GM18870 (cell line): ENCODE results near the gene BMP8A.
"Not testable (repeated sequence)": the region's sequence is repeated elsewhere in the genome, so short reads cannot be mapped to it uniquely, and the experiment has no call there.

ENCODE experiments used
- ATAC-seq: cut with Tn5 transposase; IDR thresholded peaks from one replicate; pipeline ENCODE4 v1.9.1; 2021; ENCODE audit warnings: moderate library complexity; ENCODE audit not compliant: unreplicated experiment

The BMP8A gene

DNA sequence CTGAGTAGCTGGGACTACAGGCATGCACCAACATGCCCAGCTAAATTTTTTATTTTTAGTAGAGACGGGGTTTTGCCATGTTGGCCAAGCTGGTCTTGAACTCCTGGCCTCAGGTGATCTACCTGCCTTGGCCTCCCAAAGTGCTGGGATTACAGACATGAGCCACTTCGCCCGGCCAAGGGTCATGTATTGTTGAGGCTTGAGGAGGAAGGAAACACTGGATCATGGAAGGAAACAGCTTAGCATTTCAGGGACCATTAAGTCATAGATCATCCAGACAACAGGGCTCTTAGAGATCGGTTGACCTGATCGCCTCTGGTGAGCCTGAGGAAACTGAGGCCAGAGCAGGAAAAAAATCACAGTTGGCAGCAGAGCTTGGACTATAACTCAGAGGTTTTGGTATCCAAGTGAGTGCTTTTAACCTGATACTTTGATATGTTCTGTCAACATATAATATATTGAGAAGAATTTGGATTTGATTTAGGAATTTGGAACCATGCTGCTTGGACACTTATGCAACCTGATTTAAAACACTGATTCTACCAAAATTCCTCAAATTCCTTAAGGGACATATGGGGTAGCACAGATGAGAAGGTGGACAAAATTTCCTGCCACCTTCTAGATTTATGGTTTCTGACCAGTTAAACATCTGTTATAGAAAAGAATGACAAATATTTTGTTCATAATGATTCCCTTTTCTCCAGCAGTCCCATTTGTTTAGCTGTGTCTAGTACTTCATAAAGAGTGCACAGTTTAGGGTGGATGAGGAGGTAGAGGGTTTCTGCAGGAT is 13.1 kb upstream of the BMP8A start:
- ATAC-seq: no peak

DNA sequence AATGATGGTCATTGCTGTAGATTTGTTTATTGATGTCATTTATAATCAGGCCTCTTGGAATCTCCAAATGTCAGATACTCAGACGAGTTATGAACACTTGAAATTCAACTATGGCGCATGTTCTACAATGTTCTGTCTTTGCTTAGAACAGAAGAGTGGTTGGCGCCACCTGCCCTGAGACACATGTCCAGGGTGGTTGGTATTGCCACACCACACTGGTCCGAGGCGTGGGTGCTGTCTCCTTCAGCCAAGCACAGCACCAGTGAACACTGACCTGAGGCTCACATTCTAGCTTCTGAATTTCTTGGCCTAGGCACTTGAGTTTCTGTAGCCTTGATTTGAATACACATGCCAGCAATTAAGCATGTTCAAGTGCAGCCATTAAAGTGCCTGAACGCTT is 10.1 kb upstream of the BMP8A start:
- no peak for ATAC-seq

DNA sequence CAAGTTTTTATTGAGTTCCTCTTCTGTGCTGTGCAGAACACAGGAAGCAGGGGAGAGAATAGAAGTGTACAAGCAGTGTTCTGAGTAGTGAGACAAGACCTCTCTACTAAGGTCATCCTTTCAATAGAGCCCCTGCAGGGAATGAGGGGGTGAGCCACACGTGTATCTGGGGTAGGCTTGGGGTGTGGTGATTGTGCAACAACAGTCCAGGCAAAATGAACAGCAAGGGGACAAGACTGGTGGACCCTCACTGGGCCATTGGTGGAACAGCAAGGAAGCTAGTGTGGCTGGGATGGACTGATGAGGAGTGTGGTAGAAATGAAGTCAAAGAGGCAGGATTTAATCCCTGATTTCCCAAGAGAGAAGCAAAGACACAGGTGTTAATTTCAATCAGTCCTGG is 8.2 kb upstream of the BMP8A start:
- ATAC-seq: no peak

DNA sequence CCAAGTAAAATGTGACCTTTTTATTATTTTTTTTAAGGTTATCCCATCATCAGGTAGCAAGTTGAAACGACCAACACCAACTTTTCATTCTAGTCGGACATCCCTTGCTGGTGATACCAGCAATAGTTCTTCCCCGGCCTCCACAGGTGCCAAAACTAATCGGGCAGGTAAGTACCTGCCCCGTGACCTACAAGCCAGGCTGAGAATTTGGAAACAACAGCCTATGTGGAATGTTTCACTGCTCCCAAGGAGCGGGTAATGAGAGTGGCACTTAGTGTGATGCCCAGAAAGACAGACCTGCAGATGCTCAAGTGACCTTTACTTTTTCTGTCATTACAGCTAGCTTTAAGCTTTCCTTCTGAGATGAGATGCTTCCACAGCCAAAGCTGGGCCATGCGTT is 6.9 kb upstream of the BMP8A start:
- no peak for ATAC-seq

DNA sequence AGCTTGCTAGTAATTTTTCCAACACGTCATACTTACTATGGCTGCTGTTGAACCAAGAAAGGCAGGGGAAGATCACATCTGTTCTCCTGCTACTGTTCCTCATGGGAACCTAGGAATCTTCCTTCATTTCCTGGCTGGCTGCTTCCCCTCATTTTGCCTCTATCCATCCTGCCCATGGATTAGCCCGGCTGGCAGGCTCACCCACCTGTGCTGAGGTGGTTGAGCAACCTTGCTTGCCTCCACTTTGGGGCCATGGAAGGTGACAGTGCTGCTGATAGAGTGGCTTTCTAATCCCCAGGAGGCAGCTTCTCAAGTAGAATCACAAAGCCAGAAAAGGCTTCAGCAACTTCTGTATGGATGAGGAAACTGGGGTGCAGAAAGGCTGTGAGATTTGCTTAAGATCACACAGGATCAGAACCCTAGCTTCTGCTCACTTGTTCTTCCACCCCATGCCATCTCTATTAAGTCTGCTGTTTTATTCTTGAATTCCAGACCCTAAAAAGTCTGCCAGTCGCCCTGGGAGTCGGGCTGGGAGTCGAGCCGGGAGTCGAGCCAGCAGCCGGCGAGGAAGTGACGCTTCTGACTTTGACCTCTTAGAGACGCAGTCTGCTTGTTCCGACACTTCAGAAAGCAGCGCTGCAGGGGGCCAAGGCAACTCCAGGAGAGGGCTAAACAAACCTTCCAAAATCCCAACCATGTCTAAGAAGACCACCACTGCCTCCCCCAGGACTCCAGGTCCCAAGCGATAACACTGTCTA is 6.2 kb upstream of the BMP8A start:
- ATAC-seq: no peak

DNA sequence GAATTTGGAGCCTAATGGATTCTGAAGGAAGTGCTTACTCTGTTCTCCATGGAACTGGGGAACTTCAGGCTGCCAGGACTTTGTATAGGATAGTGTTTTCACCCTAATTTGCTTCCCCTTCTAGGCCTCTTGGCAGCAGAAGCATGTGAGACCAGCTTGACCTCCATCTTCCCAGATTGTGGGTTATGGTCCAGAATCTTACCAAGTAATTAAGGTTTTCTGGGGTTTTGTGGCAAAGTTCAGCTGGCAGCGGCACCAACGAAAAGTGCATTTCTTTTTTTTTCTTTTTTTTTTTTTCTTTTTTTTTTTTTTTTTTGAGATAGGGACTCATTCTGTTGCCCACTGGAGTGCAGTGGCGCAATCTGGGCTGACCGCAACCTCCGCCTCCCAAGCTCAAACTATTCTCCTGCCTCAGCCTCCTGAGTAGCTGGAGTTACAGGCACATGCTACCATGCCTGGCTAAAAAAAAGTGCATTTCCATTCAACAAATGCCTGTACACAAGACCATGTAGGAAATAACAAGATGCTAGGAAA is 3.4 kb upstream of the BMP8A start:
- no peak for ATAC-seq

DNA sequence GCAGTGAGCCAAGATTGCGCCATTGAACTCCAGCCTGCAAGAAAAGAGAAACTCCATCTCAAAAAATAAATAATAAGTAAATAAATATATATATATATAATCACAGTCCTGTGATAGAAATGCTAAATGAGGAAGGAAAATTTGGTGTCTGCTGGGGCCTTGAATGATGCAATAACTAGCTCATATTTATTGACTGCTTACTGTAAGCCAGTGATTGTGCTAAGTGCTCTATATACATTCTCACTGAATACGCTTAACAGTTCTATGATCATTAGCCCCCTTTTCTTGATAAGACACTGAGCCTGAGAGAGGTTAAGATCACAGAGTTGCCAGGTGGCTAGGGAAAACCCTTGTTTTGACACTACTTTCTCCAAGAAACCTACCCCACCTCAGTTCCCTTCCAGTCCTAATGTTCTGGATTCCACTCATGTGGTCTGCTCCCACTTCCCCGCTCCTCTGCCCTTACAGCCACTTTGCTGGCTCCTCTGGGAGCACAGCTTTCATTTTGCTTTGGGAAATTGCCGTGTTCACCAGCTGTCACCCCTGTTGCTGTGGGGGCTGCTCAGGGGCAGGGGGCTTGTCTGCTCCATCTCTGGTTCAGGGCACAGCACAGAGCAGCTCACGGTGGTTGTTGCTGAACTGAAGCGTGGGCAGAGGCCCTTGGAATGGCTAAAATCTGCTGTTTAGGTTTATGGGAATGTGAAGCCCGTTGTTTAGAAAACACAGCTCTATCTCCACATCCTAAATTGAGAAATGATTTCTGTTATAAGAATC is 2.5 kb upstream of the BMP8A start:
- ATAC-seq: no peak

DNA sequence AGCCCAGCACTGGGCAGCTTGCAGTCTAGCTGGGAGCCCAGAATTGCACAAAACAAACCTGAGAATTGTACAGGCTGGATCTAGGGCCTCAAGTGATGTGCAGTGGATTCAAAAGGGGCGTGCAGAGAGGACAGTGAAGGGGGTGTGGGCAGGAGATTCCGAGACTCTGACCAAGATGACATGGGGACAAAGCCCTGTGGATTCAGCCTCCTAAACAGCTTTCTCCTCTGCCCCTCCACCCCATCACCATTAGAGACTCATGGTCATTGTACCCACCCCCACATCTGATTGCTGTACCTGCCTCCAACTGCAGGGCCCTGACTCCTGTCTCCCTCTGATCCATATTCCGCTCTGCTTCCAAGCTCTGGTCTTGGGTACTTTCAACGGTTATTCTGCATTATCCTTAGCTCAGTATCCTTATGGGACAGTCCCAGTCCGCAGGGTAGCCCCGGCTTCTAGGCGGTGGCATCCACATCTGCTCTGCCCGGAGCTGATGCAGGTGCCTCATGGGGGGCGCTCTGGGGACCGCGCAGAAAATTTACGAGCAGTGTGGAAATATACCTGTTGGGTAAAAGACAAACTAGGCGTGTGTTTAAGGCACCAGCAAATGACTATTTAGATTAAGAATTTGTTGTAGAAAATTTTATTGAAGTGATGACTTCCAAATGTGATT is 1.7 kb upstream of the BMP8A start:
- ATAC-seq: no peak

DNA sequence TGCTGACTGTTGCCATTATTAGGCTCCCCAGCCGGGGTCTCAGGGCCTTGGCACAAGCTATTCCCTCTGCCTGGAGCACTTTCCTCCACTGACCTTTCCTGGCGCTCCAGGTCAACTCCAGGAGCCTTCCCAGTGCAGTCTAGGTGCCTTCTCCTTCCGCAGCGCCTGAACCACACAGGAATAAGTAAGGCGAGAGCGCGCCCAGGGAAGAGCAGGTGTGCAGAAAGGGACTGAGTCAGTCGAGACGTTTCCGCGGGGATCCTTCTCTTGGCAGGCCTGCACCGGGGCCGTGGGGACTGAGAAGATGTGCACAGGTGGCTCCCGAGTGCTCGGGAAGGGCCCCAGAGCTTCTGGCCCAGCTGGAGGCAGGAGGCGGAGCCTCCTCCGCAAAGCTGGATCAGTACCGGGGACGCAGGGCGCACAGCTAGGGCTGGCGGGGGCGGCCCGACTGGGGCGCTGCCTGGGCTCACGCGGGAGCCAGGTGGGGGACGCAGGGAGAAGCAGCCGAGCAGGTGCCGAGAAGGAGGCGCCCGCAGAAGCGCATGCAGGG is 765 bp upstream of the BMP8A start:
- ATAC-seq: no peak

DNA sequence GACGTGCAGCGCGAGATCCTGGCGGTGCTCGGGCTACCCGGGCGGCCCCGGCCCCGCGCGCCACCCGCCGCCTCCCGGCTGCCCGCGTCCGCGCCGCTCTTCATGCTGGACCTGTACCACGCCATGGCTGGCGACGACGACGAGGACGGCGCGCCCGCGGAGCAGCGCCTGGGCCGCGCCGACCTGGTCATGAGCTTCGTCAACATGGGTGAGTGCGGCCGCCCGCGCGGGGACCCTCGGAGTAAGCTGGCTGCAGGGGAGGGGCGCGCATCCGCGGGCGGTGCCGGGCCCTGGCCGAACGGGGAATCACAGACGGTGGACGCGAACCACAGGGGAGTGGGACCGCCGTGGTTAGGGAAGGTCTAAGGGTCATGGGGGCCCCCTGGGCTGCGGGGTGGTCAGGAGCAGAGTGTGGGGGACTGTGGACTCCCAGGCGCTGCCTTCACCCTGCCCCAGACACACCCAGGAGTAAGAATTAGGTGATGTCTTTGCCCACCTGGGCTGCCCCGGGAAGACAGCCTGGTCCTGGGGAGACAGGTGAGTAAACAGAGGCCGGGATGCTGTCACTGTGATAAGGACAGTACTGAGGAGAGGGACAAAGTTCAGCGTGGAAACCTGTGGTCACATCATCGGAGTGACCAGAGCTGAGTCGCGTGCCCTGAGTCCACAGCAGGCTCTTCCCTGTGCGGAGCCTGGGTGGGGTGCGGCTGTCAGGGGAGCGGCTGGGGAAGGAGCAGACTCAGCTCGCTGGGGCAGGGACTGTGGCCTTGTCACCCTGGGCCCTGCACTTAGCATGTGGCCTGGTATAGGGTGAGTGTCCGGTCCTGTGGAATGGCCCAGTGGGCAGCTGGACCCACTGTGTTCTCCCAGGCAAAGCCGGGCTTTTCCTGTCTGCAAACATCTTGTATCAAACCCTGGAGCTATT is 944 bp downstream of the BMP8A start:
- not testable (repeated sequence) for ATAC-seq

DNA sequence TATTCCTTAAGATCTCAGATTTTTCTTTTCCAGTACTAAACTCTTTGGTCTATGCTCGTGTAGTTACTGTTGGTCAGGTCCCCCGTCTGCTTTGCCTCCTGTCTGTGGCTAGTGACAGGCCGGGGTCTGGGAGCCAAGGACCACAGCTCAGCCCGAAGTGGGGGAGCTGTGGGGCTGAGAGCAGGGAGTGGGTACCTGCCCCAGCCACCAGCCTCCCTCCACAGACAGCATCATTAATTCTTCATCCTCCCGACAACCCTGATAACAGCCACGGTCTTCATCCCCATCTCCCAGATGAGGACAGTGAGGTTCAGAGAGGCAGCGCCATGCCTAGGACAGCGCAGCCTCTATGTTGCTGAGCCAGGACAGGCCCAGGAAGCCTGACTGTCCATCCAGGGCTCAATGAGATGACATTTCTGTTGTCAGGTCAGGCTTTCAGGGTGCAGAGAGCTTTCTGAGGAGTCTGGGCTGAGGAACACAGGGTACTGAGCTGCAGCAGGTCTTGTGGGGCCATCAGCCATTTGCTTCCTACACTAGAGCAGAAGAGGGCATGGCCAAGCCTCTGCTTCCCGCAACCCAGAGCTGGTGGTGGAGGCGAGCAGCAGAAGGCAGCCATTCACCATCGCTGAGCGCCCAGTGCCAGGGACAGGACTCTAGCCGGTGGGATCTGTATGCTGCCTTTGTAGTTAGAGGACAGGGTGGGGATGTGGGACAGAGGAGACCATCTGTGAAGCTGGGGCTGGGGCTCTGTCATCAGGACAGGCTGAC is 1.8 kb downstream of the BMP8A start:
- not testable (repeated sequence) for ATAC-seq

DNA sequence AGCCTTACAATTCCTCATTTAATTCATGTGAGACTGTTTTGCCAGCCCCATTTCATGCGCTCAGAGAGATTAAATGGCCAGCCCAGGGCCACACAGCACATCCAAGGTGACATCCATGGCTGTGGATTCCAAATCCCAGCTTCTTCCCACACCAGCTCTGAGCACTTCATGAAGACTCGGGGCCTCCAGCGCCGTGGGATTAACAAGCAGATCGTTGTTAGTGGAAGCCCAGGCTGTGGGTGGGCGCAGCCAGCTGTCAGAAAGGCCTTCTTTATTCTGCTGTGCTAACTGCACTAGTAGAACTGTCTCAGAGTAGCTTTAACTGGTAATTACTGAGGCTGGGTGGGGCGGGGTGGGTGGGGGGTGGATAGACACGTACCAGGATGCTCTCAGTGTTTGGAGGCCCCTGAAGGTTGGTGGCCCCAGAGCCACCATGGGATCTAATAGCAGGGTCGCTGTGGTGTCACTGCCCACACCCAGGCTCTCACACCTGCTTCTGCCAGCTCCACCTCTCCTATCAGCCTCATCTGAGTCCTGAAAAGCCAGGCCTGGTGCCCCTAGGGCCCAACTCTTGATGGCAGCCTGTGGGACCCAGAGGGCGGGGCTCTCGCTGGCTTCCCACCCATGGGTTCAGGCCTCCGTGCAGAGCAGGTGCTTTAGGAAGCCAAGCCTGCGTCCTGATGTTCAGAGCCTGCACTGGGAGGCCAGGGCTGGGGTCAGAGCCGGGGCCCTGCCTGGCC is 3.4 kb downstream of the BMP8A start:
- no peak for ATAC-seq

DNA sequence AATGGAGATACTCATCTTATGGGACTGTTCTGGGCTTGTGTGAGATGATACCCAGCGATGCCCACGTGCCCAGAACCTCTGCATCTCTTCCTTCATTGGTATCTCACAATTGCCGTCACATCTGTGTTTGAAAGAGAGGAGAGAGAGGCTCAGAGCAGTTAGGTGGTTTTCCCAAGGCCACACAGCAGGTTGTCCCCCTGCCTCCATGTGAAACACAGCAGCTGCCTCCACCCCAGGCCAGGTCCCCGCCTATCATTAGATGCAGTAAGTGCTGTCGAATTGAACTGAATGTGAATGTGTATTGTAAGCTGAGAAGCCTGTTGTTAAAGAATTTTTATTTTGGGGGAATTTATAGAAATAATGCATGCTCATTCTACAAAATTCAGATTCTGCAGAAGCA is 5.1 kb downstream of the BMP8A start:
- ATAC-seq: not testable (repeated sequence)

DNA sequence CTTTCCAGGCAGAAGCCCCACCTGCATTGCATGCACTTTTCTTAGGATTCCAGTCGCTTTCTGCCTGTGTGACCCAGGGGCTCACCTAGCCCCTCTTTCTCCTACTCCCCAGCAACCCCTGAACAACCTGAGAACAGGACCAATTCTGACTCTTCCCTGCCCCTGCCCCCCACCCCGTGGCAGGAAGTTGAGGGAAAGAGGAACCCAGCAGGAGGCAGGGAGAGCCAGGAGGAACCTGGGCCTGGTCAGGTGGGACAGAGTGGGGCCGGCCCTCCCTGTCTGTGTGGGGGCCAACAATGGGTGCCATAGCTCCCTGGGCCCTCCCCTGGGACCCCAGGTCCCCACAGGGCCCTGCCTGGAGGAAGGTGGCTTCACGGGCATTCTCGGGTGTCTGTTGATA is 6.1 kb downstream of the BMP8A start:
- no peak for ATAC-seq

DNA sequence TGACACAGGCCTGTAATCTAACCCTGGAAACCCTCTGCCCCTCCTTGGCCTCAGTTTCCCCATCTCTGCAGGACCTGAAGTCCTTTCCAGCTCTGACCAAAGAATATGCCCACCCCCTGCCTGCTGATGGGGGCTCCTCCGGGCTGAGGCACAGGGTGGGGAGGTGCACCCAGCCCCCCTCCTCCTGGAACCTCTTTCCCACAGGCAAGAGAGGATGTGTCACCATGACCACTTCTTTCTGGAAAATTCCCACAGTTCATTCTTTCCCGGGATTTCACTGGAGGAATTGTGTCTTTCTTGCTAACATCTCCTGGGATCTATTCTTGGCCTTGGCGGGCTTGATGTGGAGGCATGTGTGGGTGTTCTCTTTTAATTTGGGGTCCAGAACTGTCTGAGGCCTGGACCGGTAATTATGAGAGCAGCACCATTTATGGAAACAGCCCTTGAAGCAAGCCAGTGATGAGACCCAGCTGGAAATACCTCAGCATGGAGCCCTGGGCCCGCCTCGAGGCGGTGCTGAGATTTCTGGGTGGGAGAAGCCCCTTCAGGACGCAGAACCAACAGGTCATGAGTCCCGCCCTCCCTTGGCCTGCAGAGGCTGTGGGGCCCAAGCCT is 6.8 kb downstream of the BMP8A start:
- not testable (repeated sequence) for ATAC-seq

DNA sequence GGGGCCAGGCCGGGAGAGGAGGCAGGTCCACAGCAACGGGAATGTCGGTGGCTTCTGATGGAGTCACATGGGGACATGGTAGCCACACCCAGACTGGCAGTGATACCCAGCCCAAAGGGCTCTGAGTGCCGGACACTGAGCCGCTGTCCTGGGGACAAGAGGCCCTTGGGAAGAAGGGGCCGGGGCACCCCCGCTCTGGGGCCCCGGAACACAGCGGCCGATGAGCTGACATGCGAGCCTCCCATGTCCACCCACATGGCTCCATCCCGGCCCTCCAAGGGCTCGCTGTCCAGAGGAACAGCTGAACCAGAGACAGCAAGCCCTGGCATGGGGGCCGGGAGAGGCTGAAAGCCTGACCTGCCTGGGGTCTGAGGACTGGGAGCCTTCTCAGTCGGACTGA is 7.4 kb downstream of the BMP8A start:
- ATAC-seq: not testable (repeated sequence)

DNA sequence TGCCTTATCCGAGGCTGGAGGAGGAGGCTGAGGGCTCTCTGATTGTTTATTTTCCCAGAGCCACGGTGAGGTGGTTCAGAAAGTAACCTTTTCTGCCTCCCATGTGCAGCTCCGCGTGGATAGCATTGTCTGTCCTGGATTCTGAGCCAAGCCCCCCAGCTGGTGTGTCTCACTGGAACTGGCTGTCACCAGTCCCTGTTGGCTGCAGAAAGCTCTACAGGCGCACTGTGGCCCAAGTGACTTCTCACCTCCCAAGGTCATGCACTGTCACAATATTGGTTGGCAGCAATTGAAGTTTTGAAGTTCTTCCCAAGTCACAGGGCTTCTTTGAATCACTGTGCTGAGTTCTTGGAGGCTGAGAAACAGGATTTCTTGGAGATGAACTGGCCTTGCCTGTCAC is 8.2 kb downstream of the BMP8A start:
- ATAC-seq: no peak
